NCI-H446 (cell line): ENCODE data around the gene AXL.
"Not testable (repeated sequence)": the region's sequence is repeated elsewhere in the genome, so short reads cannot be mapped to it uniquely, and the experiment has no call there.

ENCODE experiments used
- DNase-seq, 2 experiments: peaks; one replicate each; lab custom pipeline; 2025; lab: John Stamatoyannopoulos, UW

Gene AXL

GRCh38 chr19:41206926-41207750 lies 11.9 kb upstream of the AXL start:
- DNase-seq, result no peak

GRCh38 chr19:41214161-41214560 lies 4.9 kb upstream of the AXL start:
- no peak for DNase-seq

GRCh38 chr19:41217741-41218140 lies 1.3 kb upstream of the AXL start:
- no peak for DNase-seq

GRCh38 chr19:41218249-41218614 lies 791 bp upstream of the AXL start:
- no peak for DNase-seq

GRCh38 chr19:41219924-41220567 lies 1.0 kb downstream of the AXL start:
- DNase-seq, result no peak

- no peak for DNase-seq
Observed at GRCh38 chr19:41220811-41221210, 1.8 kb downstream of the AXL start.

- DNase-seq, result no peak
Observed at GRCh38 chr19:41221514-41222205, 2.6 kb downstream of the AXL start.

- no peak for DNase-seq
Observed at GRCh38 chr19:41222240-41222639, 3.2 kb downstream of the AXL start.

GRCh38 chr19:41223431-41224234 lies 4.6 kb downstream of the AXL start:
- no peak for DNase-seq

- no peak for DNase-seq
Observed at GRCh38 chr19:41224632-41225031, 5.6 kb downstream of the AXL start.

GRCh38 chr19:41225238-41226052 lies 6.4 kb downstream of the AXL start:
- DNase-seq, result no peak

- no peak for DNase-seq
Observed at GRCh38 chr19:41226053-41226873, 7.2 kb downstream of the AXL start.

- DNase-seq, result no peak
Observed at GRCh38 chr19:41226874-41227390, 7.9 kb downstream of the AXL start.

- no peak for DNase-seq
Observed at GRCh38 chr19:41228486-41228885, 9.5 kb downstream of the AXL start.

- DNase-seq, result not testable (repeated sequence)
Observed at GRCh38 chr19:41229338-41229737, 10.3 kb downstream of the AXL start.

GRCh38 chr19:41230067-41230857 lies 11.2 kb downstream of the AXL start:
- no peak for DNase-seq

- DNase-seq, result no peak
Observed at GRCh38 chr19:41232686-41233085, 13.7 kb downstream of the AXL start.

- no peak for DNase-seq
Observed at GRCh38 chr19:41233748-41234240, 14.8 kb downstream of the AXL start.

GRCh38 chr19:41234512-41235168 lies 15.6 kb downstream of the AXL start:
- DNase-seq, result no peak
